HEK293T (cell line): ENCODE results near the gene HDAC9.

Experiments used
- CTCF ChIA-PET: fragments of 350-600 bp; formaldehyde crosslinking; extraction: SDS; loops from one replicate; lab custom pipeline; 2021; ENCODE audit warnings: antibody characterized with exemption, inconsistent platforms; lab: Yijun Ruan, JAX
- POLR2A ChIA-PET: fragments of 350-600 bp; formaldehyde crosslinking; extraction: SDS; loops from one replicate; lab custom pipeline; 2020; ENCODE audit warnings: antibody characterized with exemption, inconsistent platforms; lab: Yijun Ruan, JAX
- DNase-seq: peaks from one replicate; pipeline ENCODE4 v3.0.0; 2012; ENCODE audit warnings: mixed read lengths; ENCODE audit errors: extremely low spot score
- ARNT ChIP-seq: fragments of 450-650 bp; IDR thresholded peaks from 2 replicates; pipeline ENCODE4 v1.6.1; 2017; ENCODE audit warnings: mild to moderate bottlenecking
- BHLHE40 ChIP-seq: fragments of 450-650 bp; IDR thresholded peaks from 2 replicates; pipeline ENCODE4 v1.6.1; 2016; ENCODE audit warnings: mild to moderate bottlenecking, moderate library complexity, borderline replicate concordance
- CTBP1 ChIP-seq: fragments of 450-650 bp; IDR thresholded peaks from 2 replicates; pipeline ENCODE4 v1.6.1; 2016; ENCODE audit warnings: borderline replicate concordance
- ELF4 ChIP-seq: fragments of 450-650 bp; IDR thresholded peaks from 2 replicates; pipeline ENCODE4 v1.6.1; 2017; ENCODE audit warnings: antibody characterized with exemption
- FOXA1 ChIP-seq: fragments of 450-650 bp; IDR thresholded peaks from 2 replicates; pipeline ENCODE4 v1.6.1; 2016; ENCODE audit warnings: mild to moderate bottlenecking
- FOXK2 ChIP-seq: fragments of 450-650 bp; IDR thresholded peaks from 2 replicates; pipeline ENCODE4 v1.6.1; 2016; ENCODE audit warnings: mild to moderate bottlenecking
- FOXM1 ChIP-seq: fragments of 450-650 bp; IDR thresholded peaks from 2 replicates; pipeline ENCODE4 v1.6.1; 2017; ENCODE audit warnings: mild to moderate bottlenecking, borderline replicate concordance
- HDGF ChIP-seq: fragments of 450-650 bp; IDR thresholded peaks from 2 replicates; pipeline ENCODE4 v1.6.1; 2017; ENCODE audit warnings: antibody characterized with exemption, borderline replicate concordance
- L3MBTL2 ChIP-seq: fragments of 450-650 bp; conservative IDR thresholded peaks from 2 replicates; pipeline ENCODE4 v1.6.1; 2016; ENCODE audit warnings: mild to moderate bottlenecking
- LEF1 ChIP-seq: fragments of 450-650 bp; IDR thresholded peaks from 2 replicates; pipeline ENCODE4 v1.6.1; 2017; ENCODE audit warnings: mild to moderate bottlenecking, borderline replicate concordance
- NFRKB ChIP-seq: fragments of 450-650 bp; IDR thresholded peaks from 2 replicates; pipeline ENCODE4 v1.6.1; 2016; ENCODE audit warnings: mild to moderate bottlenecking, moderate library complexity
- SP1 ChIP-seq: fragments of 450-650 bp; IDR thresholded peaks from 2 replicates; pipeline ENCODE4 v1.6.1; 2017
- SUZ12 ChIP-seq: fragments of 450-650 bp; IDR thresholded peaks from 2 replicates; pipeline ENCODE4 v1.6.1; 2016; ENCODE audit warnings: mild to moderate bottlenecking
- TARDBP ChIP-seq: fragments of 450-650 bp; IDR thresholded peaks from 2 replicates; pipeline ENCODE4 v1.6.1; 2016
- ZNF384 ChIP-seq: fragments of 450-650 bp; IDR thresholded peaks from 2 replicates; pipeline ENCODE4 v1.6.1; 2016
- TF ChIP-seq, protein P1 (sequence below): fragments of 450-650 bp; IDR thresholded peaks from 2 replicates; pipeline ENCODE4 v1.6.1; 2016

HDAC9 gene

DNA sequence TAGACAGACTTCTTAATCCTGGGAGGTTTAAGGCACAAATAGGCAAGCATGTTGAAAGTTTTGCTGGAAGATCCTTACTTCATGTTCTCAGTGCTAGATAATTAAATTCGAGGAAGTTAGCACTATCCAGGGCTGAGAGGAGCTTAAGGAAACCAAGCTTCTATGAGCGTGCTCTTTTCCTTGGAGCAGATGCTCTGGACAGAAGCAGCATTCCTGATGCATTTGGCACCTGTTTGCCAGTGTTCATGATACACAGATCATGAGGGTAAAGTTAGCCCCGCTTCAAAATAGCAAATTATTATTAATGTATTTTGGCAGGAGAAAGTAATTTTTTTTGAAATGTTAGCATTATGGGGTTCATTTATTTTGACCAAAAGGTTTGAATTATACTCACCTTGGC lies 9.4 kb downstream of the HDAC9 start:
- TF ChIP-seq BHLHE40 (no peak), FOXA1 (no peak), NFRKB (no peak), TARDBP (no peak), FOXM1 (no peak)
- DNase-seq: no peak
- CTCF ChIA-PET: interaction anchor here (0.6 kb wide), 1 partner anchor 222 kb away, joined by 3 read pairs; no protein-coding TSS in a partner anchor
- POLR2A ChIA-PET: no interaction called here

DNA sequence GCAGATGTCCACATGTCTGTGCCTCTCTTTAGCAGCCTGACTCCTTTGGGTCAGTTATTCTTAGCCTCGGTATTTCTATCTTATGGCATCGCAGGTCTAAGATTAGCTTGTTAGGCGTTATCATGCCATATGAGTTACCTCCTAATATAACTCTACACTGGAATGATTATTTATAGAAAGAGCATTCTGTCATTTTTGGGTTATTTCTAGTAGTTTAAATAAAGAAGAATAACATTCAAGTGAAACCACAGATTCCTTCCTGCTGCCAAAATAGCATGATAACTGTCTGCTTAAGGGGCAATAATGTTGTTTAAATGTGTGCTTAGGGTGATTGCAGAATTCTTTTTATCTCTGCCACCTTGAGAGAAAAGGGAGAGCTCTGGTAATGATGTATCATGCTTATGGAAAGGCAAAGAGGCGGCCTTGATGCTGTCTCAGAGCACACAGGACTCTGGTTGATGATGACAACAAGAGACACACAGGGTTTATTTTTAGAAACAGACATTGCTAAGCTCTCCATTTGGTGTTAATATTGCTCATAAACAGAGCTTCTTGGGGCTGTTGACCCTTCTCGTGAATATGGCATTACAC lies 10.4 kb downstream of the HDAC9 start:
- no peak for DNase-seq
- TF ChIP-seq TARDBP: no peak
- TF ChIP-seq ZNF384: no peak
- TF ChIP-seq LEF1: no peak
- TF ChIP-seq CTBP1: no peak
- TF ChIP-seq L3MBTL2: no peak
- TF ChIP-seq ELF4: no peak
- TF ChIP-seq NFRKB: no peak
- POLR2A ChIA-PET: no interaction called here
- CTCF ChIA-PET: interaction anchor here (0.6 kb wide), 1 partner anchor 132 kb away, joined by 3 read pairs; no protein-coding TSS in a partner anchor

DNA sequence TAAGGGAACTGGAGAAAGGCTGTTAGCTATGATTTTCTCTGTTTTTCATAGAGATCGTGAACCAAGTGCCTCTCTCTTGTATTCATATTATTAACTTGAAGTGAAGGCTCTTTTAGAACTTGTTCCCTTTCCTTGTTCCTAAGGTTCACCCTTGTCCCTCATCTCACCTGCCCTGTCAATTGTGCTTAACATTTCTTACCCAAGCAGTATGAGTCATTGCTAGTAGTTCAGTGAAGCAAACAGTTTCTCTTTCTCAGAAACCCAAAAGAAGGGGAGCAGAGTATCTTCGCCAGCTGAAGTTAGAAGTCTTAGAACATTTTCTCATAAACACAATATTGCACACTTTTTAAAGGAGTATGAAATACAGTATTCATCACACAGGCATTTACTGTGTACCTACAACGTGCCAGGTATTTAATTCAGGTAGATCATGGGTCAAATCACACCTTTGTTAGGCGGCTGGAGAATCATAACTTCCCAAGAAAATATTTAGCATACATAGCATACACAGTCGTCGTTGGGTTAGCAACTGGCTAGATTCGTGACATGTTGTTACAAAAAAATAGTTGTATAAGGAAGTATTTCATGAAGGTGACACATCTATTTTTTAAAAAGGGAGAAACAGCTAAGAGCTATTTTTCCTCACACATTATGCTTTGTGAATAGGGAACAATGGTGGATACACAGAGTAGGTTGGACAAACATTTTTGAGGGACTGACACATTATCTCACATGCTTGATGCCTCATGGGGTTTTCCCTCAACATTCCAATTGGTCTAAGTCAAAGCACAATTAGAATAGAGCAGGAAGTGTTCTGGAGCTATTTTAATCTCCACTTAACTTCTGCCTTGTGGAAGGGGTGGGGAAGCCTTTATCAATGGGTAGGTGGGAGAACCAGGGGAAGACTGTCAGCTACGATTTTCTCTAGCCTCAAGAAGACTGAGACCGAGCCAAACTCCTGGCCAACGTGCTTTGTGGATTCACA lies 13.2 kb downstream of the HDAC9 start:
- TF ChIP-seq SUZ12 (no peak), NFRKB (no peak), FOXK2 (no peak), TARDBP (no peak), CTBP1 (no peak), ELF4 (no peak), FOXA1 (no peak), ARNT (no peak), FOXM1 (no peak), LEF1 (no peak), SP1 (no peak), L3MBTL2 (no peak), BHLHE40 (no peak)
- TF ChIP-seq, protein P1, sequence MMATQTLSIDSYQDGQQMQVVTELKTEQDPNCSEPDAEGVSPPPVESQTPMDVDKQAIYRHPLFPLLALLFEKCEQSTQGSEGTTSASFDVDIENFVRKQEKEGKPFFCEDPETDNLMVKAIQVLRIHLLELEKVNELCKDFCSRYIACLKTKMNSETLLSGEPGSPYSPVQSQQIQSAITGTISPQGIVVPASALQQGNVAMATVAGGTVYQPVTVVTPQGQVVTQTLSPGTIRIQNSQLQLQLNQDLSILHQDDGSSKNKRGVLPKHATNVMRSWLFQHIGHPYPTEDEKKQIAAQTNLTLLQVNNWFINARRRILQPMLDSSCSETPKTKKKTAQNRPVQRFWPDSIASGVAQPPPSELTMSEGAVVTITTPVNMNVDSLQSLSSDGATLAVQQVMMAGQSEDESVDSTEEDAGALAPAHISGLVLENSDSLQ: no peak
- POLR2A ChIA-PET: no interaction called here
- DNase-seq: no peak
- CTCF ChIA-PET: interaction anchor here (0.6 kb wide), 1 partner anchor 38 kb away, joined by 3 read pairs; no protein-coding TSS in a partner anchor

DNA sequence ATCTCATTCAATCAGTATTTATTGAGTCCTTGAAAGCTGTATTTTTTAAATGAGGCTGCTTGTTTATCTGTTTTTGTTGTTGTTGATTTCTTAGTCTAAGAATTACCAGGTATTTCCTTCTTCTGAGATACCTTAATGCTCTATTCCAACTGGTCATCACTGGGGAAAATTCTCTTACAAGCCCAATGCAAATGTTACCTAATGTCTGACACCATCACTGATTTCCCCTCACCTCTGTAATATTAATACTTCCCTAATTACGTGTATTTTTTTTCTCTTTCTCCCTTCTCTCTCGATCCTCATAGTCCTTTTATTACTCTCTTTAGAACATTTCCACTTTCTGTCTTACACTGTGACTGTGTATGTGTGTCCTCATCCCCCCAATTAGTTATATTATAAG lies 13.9 kb downstream of the HDAC9 start:
- ChIA-PET CTCF (no interaction called here), POLR2A (no interaction called here)
- TF ChIP-seq CTBP1 (no peak), SUZ12 (no peak), NFRKB (no peak), HDGF (no peak), ZNF384 (no peak)
- no peak for DNase-seq

DNA sequence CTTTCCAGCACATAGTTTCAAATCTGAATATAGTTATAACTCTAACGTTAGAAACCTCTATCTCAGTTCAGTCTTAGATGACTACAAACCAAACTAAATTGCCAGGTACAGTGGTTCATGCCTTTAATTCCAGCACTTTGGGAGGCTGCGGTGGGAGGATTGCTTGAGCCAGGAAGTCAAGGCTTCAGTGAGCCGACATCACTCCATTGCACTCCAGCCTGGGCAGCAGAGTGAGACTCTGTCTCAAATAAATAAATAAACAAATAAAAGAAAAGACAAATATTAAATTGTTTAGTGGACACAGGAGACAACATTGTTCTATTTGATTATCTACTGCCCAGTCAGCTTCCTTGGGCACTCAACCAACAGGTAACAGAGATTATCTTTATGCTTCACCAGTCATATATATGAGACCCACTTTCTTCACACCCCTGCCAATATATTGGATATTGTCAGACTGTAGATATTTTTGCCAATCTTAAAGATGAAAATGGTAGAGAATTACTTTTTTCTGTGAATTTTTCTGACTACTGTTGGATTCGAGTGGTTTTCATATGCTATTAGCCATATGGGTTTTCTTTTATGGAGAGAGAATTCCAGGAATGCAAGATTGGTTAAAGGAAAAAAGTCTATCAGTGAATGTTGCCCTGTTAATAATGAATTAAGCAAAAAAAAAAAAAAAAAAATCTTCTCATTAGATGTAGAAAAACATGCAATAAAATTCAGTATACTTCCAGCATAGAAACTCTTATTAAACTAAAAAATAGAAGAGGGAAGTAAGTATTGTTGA lies 16.0 kb downstream of the HDAC9 start:
- ChIA-PET CTCF (no interaction called here), POLR2A (no interaction called here)
- no peak for DNase-seq
- TF ChIP-seq, protein P1: no peak
- no peak for TF ChIP-seq L3MBTL2

DNA sequence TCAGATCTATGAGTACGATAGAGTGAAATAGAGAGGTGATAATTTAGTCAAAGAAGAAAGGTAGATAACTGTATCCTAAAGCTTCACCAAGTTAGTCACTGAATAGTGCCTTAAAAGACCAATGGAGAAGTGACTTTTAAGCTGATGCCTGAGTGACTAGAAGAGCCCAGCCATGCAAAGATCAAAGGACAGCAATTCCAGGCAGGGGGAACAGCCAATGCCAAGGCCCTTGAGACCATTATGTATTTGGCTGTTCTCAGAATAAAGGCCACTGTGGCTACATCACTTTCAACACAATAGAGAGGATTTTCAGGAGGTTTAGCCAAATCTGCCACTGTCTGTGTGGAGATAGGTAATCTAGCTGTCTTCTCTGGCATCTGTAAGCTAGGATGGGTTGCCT lies 17.8 kb downstream of the HDAC9 start:
- POLR2A ChIA-PET: no interaction called here
- CTCF ChIA-PET: no interaction called here

More for the DNA sequence above, 17.8 kb downstream of the HDAC9 start:
- DNase-seq: no peak
- TF ChIP-seq FOXK2: no peak
- TF ChIP-seq FOXA1: no peak
- no peak for TF ChIP-seq SP1
- TF ChIP-seq BHLHE40: no peak
- no peak for TF ChIP-seq HDGF
- TF ChIP-seq ARNT: no peak
- TF ChIP-seq ZNF384: no peak
- TF ChIP-seq L3MBTL2: no peak
- TF ChIP-seq CTBP1: no peak
- no peak for TF ChIP-seq ELF4
- TF ChIP-seq LEF1: no peak
- TF ChIP-seq, protein P1: no peak
- TF ChIP-seq FOXM1: no peak
- no peak for TF ChIP-seq NFRKB
- no peak for TF ChIP-seq SUZ12
- no peak for TF ChIP-seq TARDBP
